Smooth muscle cell (in vitro differentiated cells): ENCODE data around the gene DUSP8. TPM values are rescaled to one million over a fixed set of nuclear protein-coding genes. Genes with fewer than 3 reads are reported as not detected.
"Not testable (repeated sequence)": the region's sequence is repeated elsewhere in the genome, so short reads cannot be mapped to it uniquely, and the experiment has no call there.

Experiments used
- DNase-seq: peaks from one replicate; lab custom pipeline; 2025; ENCODE audit not compliant: unreplicated experiment; lab: John Stamatoyannopoulos, UW
- H2AFZ ChIP-seq: fragments of 200-600 bp; sonication (generic); 2 replicates; pipeline ENCODE4 v1.6.0; 2016; ENCODE audit warnings: antibody characterized with exemption, low read depth, mild to moderate bottlenecking
- H3F3A ChIP-seq: fragments of 200-600 bp; sonication (generic); 2 replicates; pipeline ENCODE4 v1.6.0; 2017; ENCODE audit warnings: antibody characterized with exemption, low read depth
- H3K27ac ChIP-seq: fragments of 200-600 bp; sonication (generic); 2 replicates; pipeline ENCODE4 v1.5.1; 2016; ENCODE audit warnings: low read depth, mild to moderate bottlenecking
- H3K27me3 ChIP-seq: fragments of 200-600 bp; sonication (generic); 2 replicates; pipeline ENCODE4 v1.6.1; 2016; ENCODE audit warnings: low read depth, mild to moderate bottlenecking
- H3K36me3 ChIP-seq: fragments of 200-600 bp; sonication (generic); 2 replicates; pipeline ENCODE4 v1.5.1; 2016; ENCODE audit warnings: low read depth
- H3K4me1 ChIP-seq: fragments of 200-600 bp; sonication (generic); 2 replicates; pipeline ENCODE4 v1.5.1; 2016; ENCODE audit warnings: low read depth
- H3K4me2 ChIP-seq: fragments of 200-600 bp; sonication (generic); 2 replicates; pipeline ENCODE4 v1.6.0; 2016; ENCODE audit warnings: mild to moderate bottlenecking
- H3K4me3 ChIP-seq: fragments of 200-600 bp; sonication (generic); 2 replicates; pipeline ENCODE4 v1.5.1; 2016; ENCODE audit warnings: mild to moderate bottlenecking
- H3K79me2 ChIP-seq: fragments of 200-600 bp; sonication (generic); 2 replicates; pipeline ENCODE4 v1.6.0; 2016; ENCODE audit warnings: low read depth, mild to moderate bottlenecking
- H3K9ac ChIP-seq: fragments of 200-600 bp; sonication (generic); 2 replicates; pipeline ENCODE4 v1.6.0; 2016; ENCODE audit warnings: low read depth
- H3K9me3 ChIP-seq: fragments of 200-600 bp; sonication (generic); replicated peaks from 2 replicates; pipeline ENCODE4 v1.5.1; 2016; ENCODE audit warnings: low read depth
- H4K20me1 ChIP-seq: fragments of 200-600 bp; sonication (generic); 2 replicates; pipeline ENCODE4 v1.6.0; 2016; ENCODE audit warnings: low read depth
- WGBS: methylation state at CpG from one replicate; pipeline ENCODE4 v1.1.7; 2016; ENCODE audit warnings: low lambda C conversion rate; 5-methylcytosine and 5-hydroxymethylcytosine counted together
- polyA plus RNA-seq: library from polyadenylated mRNA; unstranded; fragments of >200 nt; fragmentation: Nextera tagmentation; extraction: Ambion mirVana; gene quantifications from 2 replicates; pipeline ENCODE4 v1.2.1, GENCODE V29; 2016
- total RNA-seq: library from RNA; depleted of rRNA; stranded (reverse); fragments of >200 nt; gene quantifications from 2 replicates; pipeline ENCODE4 v1.2.3, GENCODE V29; 2014
- TF ChIP-seq, protein P1 (sequence below): fragments of 200-600 bp; sonication (generic); IDR thresholded peaks from 2 replicates; pipeline ENCODE4 v1.5.1; 2017; ENCODE audit warnings: borderline replicate concordance, mild to moderate bottlenecking, antibody characterized with exemption; ENCODE audit not compliant: insufficient read depth, poor library complexity, severe bottlenecking

Gene DUSP8
- total and polyA plus RNA-seq, 2 experiments from 2014 or later: 5.0 to 6.3 TPM

DNA sequence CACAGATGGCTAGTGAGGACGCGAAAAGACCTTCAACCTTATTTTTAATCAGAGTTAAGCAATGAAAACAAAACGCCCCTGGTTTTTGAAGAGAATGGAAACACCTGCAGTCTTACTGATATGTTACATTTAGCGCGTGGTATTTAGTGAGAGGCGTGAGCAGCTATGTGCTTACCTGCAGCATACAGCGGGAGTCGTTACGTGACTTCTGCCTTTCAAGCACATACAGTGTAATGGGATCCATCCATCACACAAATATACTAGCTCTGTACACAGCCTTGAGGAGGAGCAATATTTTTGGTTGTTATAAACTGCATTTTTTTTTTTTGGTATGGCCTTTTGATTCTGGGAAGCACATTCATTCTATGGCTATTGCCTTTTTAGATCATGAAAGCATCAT lies 20.6 kb upstream of the DUSP8 start:
- TF ChIP-seq, protein P1, sequence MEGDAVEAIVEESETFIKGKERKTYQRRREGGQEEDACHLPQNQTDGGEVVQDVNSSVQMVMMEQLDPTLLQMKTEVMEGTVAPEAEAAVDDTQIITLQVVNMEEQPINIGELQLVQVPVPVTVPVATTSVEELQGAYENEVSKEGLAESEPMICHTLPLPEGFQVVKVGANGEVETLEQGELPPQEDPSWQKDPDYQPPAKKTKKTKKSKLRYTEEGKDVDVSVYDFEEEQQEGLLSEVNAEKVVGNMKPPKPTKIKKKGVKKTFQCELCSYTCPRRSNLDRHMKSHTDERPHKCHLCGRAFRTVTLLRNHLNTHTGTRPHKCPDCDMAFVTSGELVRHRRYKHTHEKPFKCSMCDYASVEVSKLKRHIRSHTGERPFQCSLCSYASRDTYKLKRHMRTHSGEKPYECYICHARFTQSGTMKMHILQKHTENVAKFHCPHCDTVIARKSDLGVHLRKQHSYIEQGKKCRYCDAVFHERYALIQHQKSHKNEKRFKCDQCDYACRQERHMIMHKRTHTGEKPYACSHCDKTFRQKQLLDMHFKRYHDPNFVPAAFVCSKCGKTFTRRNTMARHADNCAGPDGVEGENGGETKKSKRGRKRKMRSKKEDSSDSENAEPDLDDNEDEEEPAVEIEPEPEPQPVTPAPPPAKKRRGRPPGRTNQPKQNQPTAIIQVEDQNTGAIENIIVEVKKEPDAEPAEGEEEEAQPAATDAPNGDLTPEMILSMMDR: no peak
- H2AFZ ChIP-seq: no peak overlapping the region
- H3K4me2 ChIP-seq: no peak overlapping the region
- 90% methylated on average over 9 of the region's 9 CpGs for WGBS
- H3K4me1 ChIP-seq: no peaks in the 10 kb centered on the region
- H3K9me3 ChIP-seq: no peaks in the 10 kb centered on the region
- no peak overlapping the region for H3K4me3 ChIP-seq
- H3K79me2 ChIP-seq: no peaks in the 10 kb centered on the region
- H3K27ac ChIP-seq: no peak overlapping the region
- H4K20me1 ChIP-seq: no peaks in the 10 kb centered on the region
- peaks cover 28% of the 10 kb centered on the region for H3K27me3 ChIP-seq
- no peaks in the 10 kb centered on the region for H3K36me3 ChIP-seq
- H3K9ac ChIP-seq: no peak overlapping the region
- H3F3A ChIP-seq: no peaks in the 10 kb centered on the region
- no peak for DNase-seq

DNA sequence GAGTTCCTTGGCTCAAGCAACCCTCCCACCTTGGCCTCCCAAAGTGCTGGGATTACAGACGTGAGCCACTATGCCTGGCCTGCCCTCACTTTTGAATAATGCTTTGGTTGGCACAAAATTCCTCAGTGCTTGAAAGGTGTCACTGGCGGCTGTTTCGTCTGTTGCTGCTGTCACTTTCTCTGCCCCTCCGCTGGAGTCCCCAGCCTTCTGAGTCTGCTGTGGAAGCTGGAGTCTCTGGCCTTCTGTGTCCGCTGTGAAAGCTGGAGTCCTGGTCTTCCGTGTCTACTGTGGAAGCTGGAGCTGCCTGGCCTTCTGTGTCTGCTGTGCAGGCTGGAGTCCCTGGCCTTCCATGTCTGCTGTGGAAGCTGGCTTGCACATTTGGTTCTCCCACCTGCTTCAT lies 17.9 kb upstream of the DUSP8 start:
- Histone ChIP-seq H3K9ac (no peak overlapping the region), H3F3A (no peaks in the 10 kb centered on the region), H3K36me3 (no peaks in the 10 kb centered on the region), H3K4me3 (no peak overlapping the region), H3K4me1 (no peaks in the 10 kb centered on the region), H4K20me1 (no peaks in the 10 kb centered on the region), H3K4me2 (no peak overlapping the region), H3K27me3 (peaks cover 18% of the 10 kb centered on the region), H2AFZ (no peak overlapping the region), H3K79me2 (no peaks in the 10 kb centered on the region), H3K9me3 (no peaks in the 10 kb centered on the region), H3K27ac (no peak overlapping the region)
- WGBS: 87% methylated on average over 6 of the region's 6 CpGs
- no peak for DNase-seq
- TF ChIP-seq, protein P1: no peak

DNA sequence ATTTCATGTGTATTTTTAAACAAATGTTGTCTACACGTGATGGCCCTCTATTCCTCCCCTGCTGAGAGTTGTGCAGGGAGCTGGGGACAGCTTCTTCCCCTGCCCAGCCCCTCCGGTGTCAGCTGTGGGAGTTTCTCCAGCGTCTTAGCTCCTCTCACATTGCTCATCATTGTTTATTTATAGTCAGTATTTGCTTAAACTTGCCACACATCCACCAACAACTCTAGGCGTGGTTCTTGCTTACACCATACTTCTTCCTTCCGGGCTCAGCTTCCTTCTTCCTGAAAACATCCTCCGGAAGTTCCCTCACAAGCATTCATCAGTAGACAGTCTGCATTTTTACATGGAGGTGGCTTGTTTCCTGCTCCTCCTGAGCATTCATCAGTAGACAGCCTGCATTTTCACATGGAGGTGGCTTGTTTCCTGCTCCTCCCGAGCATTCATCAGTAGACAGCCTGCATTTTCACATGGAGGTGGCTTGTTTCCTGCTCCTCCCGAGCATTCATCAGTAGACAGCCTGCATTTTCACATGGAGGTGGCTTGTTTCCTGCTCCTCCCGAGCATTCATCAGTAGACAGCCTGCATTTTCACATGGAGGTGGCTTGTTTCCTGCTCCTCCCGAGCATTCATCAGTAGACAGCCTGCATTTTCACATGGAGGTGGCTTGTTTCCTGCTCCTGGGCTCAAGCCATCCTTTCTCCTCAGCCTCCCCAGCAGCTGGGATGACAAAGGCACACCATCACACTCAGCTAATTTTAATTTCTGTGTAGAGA lies 17.3 kb upstream of the DUSP8 start:
- H3K27ac ChIP-seq, H3K9me3 ChIP-seq, H2AFZ ChIP-seq, H3K4me3 ChIP-seq, H3F3A ChIP-seq, H3K4me2 ChIP-seq, H3K36me3 ChIP-seq, H3K4me1 ChIP-seq, H4K20me1 ChIP-seq, DNase-seq, H3K79me2 ChIP-seq, H3K9ac ChIP-seq: not testable (repeated sequence)
- H3K27me3 ChIP-seq: peaks cover 17% of the 10 kb centered on the region
- 53% methylated on average over 8 of the region's 10 CpGs for WGBS

DNA sequence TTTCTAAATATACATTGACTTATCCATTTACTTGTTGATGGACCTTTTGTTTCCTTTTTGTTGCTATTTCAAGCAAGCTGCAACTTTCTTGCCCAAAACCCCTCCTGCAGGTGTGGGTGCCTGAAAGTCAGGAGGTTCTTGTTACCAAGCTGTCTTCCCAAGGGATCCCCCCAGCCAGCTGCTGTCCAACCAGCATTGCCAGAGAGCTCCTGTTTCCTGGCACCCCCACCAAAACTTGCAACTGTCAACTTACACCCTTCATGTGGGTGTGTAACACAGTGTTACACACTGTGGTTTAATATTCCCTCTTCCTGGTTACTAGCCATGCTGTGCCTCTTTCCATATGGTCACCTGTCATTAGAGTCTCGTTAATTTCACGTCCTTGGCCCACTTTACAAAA lies 14.6 kb upstream of the DUSP8 start:
- H3K4me1 ChIP-seq: no peaks in the 10 kb centered on the region
- H3K4me2 ChIP-seq: no peak overlapping the region
- TF ChIP-seq, protein P1: no peak
- no peak overlapping the region for H2AFZ ChIP-seq
- H3K27me3 ChIP-seq: peaks cover 6% of the 10 kb centered on the region
- no peaks in the 10 kb centered on the region for H3K79me2 ChIP-seq
- H4K20me1 ChIP-seq: no peaks in the 10 kb centered on the region
- H3K4me3 ChIP-seq: no peak overlapping the region
- DNase-seq: no peak
- no peak overlapping the region for H3K9ac ChIP-seq
- no peaks in the 10 kb centered on the region for H3K36me3 ChIP-seq
- H3K9me3 ChIP-seq: no peaks in the 10 kb centered on the region
- H3K27ac ChIP-seq: no peak overlapping the region
- H3F3A ChIP-seq: no peaks in the 10 kb centered on the region
- 61% methylated on average over 2 of the region's 2 CpGs for WGBS

DNA sequence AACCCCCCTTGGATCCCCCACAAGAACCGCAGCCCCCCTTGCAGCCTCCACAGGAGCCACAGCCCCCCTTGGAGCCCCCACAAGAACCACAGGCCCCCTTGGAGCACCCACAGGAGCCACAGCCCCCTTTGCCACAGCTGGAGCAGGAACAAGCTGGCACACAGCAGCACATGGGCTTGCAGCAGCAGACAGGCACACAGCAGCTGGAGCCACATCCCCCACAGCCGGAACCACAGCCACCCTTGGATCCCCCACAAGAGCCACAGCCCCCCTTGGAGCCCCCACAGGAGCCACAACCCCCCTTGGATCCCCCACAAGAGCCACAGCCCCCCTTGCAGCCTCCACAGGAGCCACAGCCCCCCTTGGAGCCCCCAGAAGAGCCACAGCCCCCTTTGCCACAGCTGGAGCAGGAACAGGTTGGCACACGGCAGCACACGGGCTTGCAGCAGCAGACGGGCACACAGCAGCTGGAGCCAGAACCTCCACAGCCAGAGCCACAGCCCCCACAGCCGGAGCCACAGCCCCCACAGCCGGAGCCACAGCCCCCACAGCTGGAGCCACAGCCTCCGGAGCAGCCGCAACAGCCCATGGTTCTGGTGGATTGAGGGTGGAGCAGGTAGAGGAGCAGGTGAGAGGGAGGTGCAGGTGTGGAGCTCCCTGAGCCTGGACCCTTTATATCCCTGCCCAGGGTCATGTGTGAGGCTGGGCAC lies 12.7 kb upstream of the DUSP8 start, which contains the start of gene KRTAP5-1:
TSS of gene KRTAP5-1 (minus strand) at position 623 of the 710 bp plus-strand sequence. CDS start at position 589, 34 bp downstream.
- H3K4me1 ChIP-seq, H3K9ac ChIP-seq, H3K36me3 ChIP-seq, H2AFZ ChIP-seq, H4K20me1 ChIP-seq, H3K9me3 ChIP-seq, H3K27ac ChIP-seq, H3K79me2 ChIP-seq, H3K4me2 ChIP-seq, H3K27me3 ChIP-seq, DNase-seq, H3F3A ChIP-seq, H3K4me3 ChIP-seq: not testable (repeated sequence)
- 89% methylated on average over 9 of the region's 9 CpGs for WGBS

DNA sequence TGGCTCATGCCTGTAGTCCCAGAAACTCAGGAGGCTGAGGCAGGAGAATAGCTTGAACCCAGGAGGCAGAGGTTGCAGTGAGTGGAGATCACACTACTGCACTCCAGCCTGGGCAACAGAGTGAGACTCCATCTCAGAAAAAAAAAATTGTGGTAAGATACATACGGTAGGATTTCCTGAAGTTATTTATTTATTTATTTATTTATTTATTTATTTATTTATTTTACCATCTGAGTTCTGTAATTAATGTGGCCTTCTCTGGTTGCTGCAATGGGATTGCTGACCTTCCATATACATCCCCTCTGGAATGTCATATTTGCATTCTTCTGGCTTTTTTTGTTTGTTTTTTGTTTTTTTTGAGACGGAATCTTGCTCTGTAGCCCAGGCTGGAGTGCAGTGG lies 10.8 kb upstream of the DUSP8 start:
- H4K20me1 ChIP-seq, H3K27ac ChIP-seq, H3K9me3 ChIP-seq, H3F3A ChIP-seq, H3K27me3 ChIP-seq, H3K4me3 ChIP-seq, H3K4me1 ChIP-seq, H3K79me2 ChIP-seq, H3K36me3 ChIP-seq, H3K4me2 ChIP-seq, DNase-seq, H3K9ac ChIP-seq, H2AFZ ChIP-seq: not testable (repeated sequence)
- WGBS: 77% methylated on average over 2 of the region's 2 CpGs
